ENCODE data around the gene ZNF792. TPM values are rescaled to one million over a fixed set of nuclear protein-coding genes. Genes with fewer than 3 reads are reported as not detected.
"Not testable (repeated sequence)": the region's sequence is repeated elsewhere in the genome, so short reads cannot be mapped to it uniquely, and the experiment has no call there.

The ZNF792 gene
- total and polyA plus RNA-seq, 8 donors, result 8.0 to 10.8 (median 9.7) TPM

- DNase-seq (no peak), ATAC-seq (no peak)
- intact Hi-C loops (cut with DNase I), result no loop called here
- peak overlapping the region in 1 of 2 donors; percentile 75 for H3K27ac ChIP-seq
- no peak overlapping the region for H3K4me3 ChIP-seq
- no peaks in the 10 kb centered on the region for H3K36me3 ChIP-seq
- TF ChIP-seq CTCF (IDR thresholded peaks at IDR 0.05), result no peak
- H3K9me3 ChIP-seq, result peaks cover 0 to 5% of the 10 kb centered on the region in 2 donors
- H3K27me3 ChIP-seq, result no peaks in the 10 kb centered on the region
- H3K4me1 ChIP-seq, result peaks cover 0 to 32% of the 10 kb centered on the region in 2 donors
Observed at GRCh38 chr19:34975056-34975455, 11.0 kb upstream of the ZNF792 start.

- peak overlapping the region in 1 of 2 donors; percentile 8 for H3K4me3 ChIP-seq
- peak overlapping the region in 1 of 2 donors; percentile 75 for H3K27ac ChIP-seq
- peaks cover 0 to 32% of the 10 kb centered on the region in 2 donors for H3K4me1 ChIP-seq
- intact Hi-C loops (cut with DNase I), result loop anchor here in 1 of 2 donors (5.0 kb wide), 1 partner anchor 38 kb away; no protein-coding TSS in a partner anchor
- no peak for TF ChIP-seq CTCF (IDR thresholded peaks at IDR 0.05)
- ATAC-seq (no peak), DNase-seq (no peak)
- peaks cover 0 to 5% of the 10 kb centered on the region in 2 donors for H3K9me3 ChIP-seq
- no peaks in the 10 kb centered on the region for H3K36me3 ChIP-seq
- H3K27me3 ChIP-seq, result no peaks in the 10 kb centered on the region
Observed at GRCh38 chr19:34974646-34975045, 10.6 kb upstream of the ZNF792 start.

GRCh38 chr19:34972163-34972705 lies 8.2 kb upstream of the ZNF792 start:
- intact Hi-C loops (cut with DNase I), result loop anchor here in 1 of 2 donors (5.0 kb wide), 1 partner anchor 40 kb away; no protein-coding TSS in a partner anchor

GRCh38 chr19:34970185-34970780 lies 6.3 kb upstream of the ZNF792 start:
- intact Hi-C loops (cut with DNase I), result loop anchor here in 1 of 2 donors (5.0 kb wide), 1 partner anchor 42 kb away; no protein-coding TSS in a partner anchor

More at GRCh38 chr19:34972163-34972705, 8.2 kb upstream of the ZNF792 start:
- Histone ChIP-seq H3K27ac (no peak overlapping the region), H3K36me3 (no peaks in the 10 kb centered on the region), H3K4me1 (peaks cover 0 to 32% of the 10 kb centered on the region in 2 donors), H3K4me3 (no peak overlapping the region), H3K9me3 (peaks cover 0 to 10% of the 10 kb centered on the region in 2 donors), H3K27me3 (no peaks in the 10 kb centered on the region)
- no peak for DNase-seq
- TF ChIP-seq CTCF (IDR thresholded peaks at IDR 0.05), result no peak
- ATAC-seq, result no peak

GRCh38 chr19:34969721-34970120 lies 5.7 kb upstream of the ZNF792 start:
- H3K36me3 ChIP-seq, result no peaks in the 10 kb centered on the region
- H3K27me3 ChIP-seq, result no peaks in the 10 kb centered on the region
- H3K4me1 ChIP-seq, result peaks cover 0 to 13% of the 10 kb centered on the region in 2 donors
- H3K27ac ChIP-seq, result no peak overlapping the region
- intact Hi-C loops (cut with DNase I), result loop anchor here in 1 of 2 donors (5.0 kb wide), 1 partner anchor 43 kb away; no protein-coding TSS in a partner anchor
- TF ChIP-seq CTCF (IDR thresholded peaks at IDR 0.05), result no peak
- no peak overlapping the region for H3K4me3 ChIP-seq
- DNase-seq (no peak), ATAC-seq (no peak)
- peaks cover 0 to 5% of the 10 kb centered on the region in 2 donors for H3K9me3 ChIP-seq

More at GRCh38 chr19:34970185-34970780, 6.3 kb upstream of the ZNF792 start:
- H3K36me3 ChIP-seq, H3K27me3 ChIP-seq, ATAC-seq, H3K9me3 ChIP-seq, H3K27ac ChIP-seq, DNase-seq, H3K4me3 ChIP-seq: not testable (repeated sequence)
- peaks cover 0 to 18% of the 10 kb centered on the region in 2 donors for H3K4me1 ChIP-seq

Measured in left lung (tissue), 10 donors.